Right atrium auricular region (tissue), 2 donors: ENCODE data around the gene RCAN1. TPM values are rescaled to one million over a fixed set of nuclear protein-coding genes. Genes with fewer than 3 reads are reported as not detected.

Experiments used
- DNase-seq: peaks from one replicate; pipeline ENCODE4 v3.0.0-alpha.2; 2019; ENCODE audit warnings: low spot score
- H3K27ac ChIP-seq, 2 donors: fragments of 200-600 bp; sonication (generic); 1 replicate in 1 of 2; 2 replicates in 1 of 2; pipeline ENCODE4 v1.5.1; 2016 to 2019
- H3K27me3 ChIP-seq, 2 donors: fragments of 200-600 bp; sonication (generic); one replicate each; pipeline versions ENCODE4 v1.5.1 to v1.6.0; 2017 to 2019
- H3K36me3 ChIP-seq: fragments of 200-600 bp; sonication (generic); one replicate; pipeline ENCODE4 v1.5.1; 2016
- H3K4me1 ChIP-seq, 2 donors: fragments of 200-600 bp; sonication (generic); one replicate each; pipeline versions ENCODE4 v1.5.1 to v1.6.0; 2017 to 2019
- H3K4me3 ChIP-seq, 2 donors: fragments of 200-600 bp; sonication (generic); 1 replicate in 1 of 2; 2 replicates in 1 of 2; pipeline ENCODE4 v1.5.1; 2017 to 2019; ENCODE audit warnings: mild to moderate bottlenecking in 1 of 2, moderate library complexity in 1 of 2
- H3K9me3 ChIP-seq, 2 donors: fragments of 200-600 bp; sonication (generic); one replicate each; pipeline ENCODE4 v1.5.1; 2019
- total RNA-seq, 2 donors: library from RNA; depleted of rRNA; stranded (reverse); fragments of >200 nt; gene quantifications; one replicate each; pipeline ENCODE4 v1.1.0, GENCODE V29; 2016
- TF ChIP-seq, protein P1 (sequence below), 2 donors: fragments of 200-600 bp; sonication (generic); IDR thresholded peaks; one replicate each; pipeline ENCODE4 v1.5.1; 2019; ENCODE audit warnings: antibody characterized with exemption in 2 of 2

RCAN1 gene
- total RNA-seq, 2 donors from 2014 or later, result 26.1 to 38.0 TPM

DNA sequence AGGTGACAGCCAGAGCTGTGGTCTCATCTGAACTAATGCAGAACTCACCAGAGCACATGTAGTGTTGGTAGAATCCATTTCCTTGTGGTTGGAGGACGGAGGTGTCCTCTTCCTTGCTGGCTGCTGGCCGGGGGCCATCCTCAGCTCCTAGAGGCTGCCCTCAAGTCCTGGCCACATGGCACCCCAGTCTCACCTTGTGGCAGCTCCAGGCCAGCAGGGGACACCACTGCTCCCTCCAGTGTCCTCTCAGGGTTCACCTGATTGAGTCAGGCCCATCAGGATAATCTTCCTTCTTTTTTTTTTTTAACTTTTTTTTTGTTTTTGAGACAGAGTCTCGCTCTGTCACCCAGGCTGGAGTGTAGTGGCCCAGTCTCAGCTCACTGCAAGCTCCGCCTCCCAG, 105.8 kb downstream of the RCAN1 start:
- peak; percentile 56 for DNase-seq
- peaks cover 0 to 22% of the 10 kb centered on the region in 2 donors for H3K4me1 ChIP-seq

DNA sequence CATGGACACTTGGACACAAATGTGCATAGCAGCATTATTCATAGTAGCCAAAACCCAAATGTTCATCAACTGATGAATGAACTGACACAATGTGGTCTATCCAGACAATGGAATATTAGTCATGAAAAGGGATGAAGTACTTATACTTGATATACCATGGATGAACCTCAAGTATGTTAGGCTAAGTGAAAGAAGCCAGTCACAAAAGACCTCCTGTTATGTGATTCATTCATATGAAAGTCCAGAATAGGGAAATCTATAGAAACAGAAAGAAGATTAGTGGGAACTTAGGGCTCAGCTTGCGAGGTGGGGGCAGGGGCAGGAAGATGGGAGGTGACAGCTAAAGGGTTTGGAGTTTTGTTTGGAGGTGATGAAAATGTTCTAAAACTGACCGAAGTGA, 110.3 kb downstream of the RCAN1 start:
- H3K9me3 ChIP-seq, result no peaks in the 10 kb centered on the region

More for the DNA sequence above, 105.8 kb downstream of the RCAN1 start:
- no peaks in the 10 kb centered on the region for H3K27me3 ChIP-seq
- H3K36me3 ChIP-seq, result no peaks in the 10 kb centered on the region
- no peak overlapping the region for H3K27ac ChIP-seq
- TF ChIP-seq, protein P1, sequence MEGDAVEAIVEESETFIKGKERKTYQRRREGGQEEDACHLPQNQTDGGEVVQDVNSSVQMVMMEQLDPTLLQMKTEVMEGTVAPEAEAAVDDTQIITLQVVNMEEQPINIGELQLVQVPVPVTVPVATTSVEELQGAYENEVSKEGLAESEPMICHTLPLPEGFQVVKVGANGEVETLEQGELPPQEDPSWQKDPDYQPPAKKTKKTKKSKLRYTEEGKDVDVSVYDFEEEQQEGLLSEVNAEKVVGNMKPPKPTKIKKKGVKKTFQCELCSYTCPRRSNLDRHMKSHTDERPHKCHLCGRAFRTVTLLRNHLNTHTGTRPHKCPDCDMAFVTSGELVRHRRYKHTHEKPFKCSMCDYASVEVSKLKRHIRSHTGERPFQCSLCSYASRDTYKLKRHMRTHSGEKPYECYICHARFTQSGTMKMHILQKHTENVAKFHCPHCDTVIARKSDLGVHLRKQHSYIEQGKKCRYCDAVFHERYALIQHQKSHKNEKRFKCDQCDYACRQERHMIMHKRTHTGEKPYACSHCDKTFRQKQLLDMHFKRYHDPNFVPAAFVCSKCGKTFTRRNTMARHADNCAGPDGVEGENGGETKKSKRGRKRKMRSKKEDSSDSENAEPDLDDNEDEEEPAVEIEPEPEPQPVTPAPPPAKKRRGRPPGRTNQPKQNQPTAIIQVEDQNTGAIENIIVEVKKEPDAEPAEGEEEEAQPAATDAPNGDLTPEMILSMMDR (IDR thresholded peaks at IDR 0.05), result peak in 1 of 2 donors; percentile 29
- no peak overlapping the region for H3K4me3 ChIP-seq
- H3K9me3 ChIP-seq, result no peaks in the 10 kb centered on the region

DNA sequence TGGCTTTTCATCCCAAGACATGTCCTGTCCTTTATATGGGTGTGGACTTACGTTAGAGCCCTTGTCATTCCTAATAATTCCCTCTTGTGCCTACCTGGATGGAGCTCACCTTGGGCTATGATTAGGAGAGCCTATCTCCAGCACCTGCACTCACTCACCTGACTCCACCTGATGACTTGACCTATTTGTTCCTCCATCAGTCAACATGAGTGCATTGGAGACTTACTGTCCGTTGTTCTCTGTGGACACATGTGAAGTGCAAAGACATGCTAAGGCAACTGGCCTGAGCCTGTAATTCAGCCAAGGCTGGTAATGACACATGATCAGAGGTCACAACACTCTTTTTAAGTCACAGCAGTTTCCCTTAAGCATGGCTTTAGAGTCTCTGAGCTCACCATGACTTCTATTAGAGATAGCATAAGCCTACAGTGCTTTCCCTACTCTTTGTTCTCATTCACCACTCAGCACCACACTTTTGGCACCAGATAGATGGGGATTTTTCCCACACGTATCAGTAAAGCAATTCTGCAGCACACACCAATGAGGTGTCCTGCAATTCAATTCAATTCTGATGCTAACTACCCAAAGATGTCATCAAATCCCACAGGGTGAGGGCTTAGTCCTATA, 112.3 kb downstream of the RCAN1 start:
- peaks cover 0 to 9% of the 10 kb centered on the region in 2 donors for H3K9me3 ChIP-seq
- H3K4me1 ChIP-seq, result no peaks in the 10 kb centered on the region
- no peaks in the 10 kb centered on the region for H3K27me3 ChIP-seq
- DNase-seq, result no peak
- no peak overlapping the region for H3K4me3 ChIP-seq
- no peaks in the 10 kb centered on the region for H3K36me3 ChIP-seq
- TF ChIP-seq, protein P1 (IDR thresholded peaks at IDR 0.05), result no peak
- no peak overlapping the region for H3K27ac ChIP-seq

More for the DNA sequence above, 110.3 kb downstream of the RCAN1 start:
- DNase-seq, result no peak
- H3K36me3 ChIP-seq, result no peaks in the 10 kb centered on the region
- H3K27me3 ChIP-seq, result no peaks in the 10 kb centered on the region
- H3K27ac ChIP-seq, result no peak overlapping the region
- TF ChIP-seq, protein P1 (IDR thresholded peaks at IDR 0.05), result no peak
- H3K4me3 ChIP-seq, result no peak overlapping the region
- H3K4me1 ChIP-seq, result no peaks in the 10 kb centered on the region

DNA sequence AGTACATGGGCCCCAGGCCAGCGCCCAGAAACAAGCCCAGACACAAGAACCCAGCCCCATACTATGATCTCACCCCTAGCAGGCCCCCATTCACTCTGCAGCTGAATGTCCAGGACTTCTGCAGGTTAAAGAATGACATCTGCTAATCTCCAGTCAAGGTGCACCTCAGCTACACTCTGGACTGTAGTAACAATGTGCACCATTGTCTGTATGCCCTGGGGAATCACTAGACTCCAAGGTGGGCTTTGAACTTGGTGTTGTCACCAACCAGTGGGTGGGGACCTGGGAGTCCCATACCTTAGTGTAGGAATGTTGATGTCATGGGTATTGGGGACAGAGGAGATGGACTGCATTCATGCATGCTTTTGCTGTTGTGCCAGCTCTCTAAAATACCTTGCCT, 113.2 kb downstream of the RCAN1 start:
- Histone ChIP-seq H3K27ac (no peak overlapping the region), H3K4me1 (no peaks in the 10 kb centered on the region), H3K36me3 (no peaks in the 10 kb centered on the region), H3K9me3 (peaks cover 0 to 17% of the 10 kb centered on the region in 2 donors), H3K27me3 (no peaks in the 10 kb centered on the region), H3K4me3 (no peak overlapping the region)
- DNase-seq, result peak; percentile 42
- TF ChIP-seq, protein P1 (IDR thresholded peaks at IDR 0.05), result no peak

DNA sequence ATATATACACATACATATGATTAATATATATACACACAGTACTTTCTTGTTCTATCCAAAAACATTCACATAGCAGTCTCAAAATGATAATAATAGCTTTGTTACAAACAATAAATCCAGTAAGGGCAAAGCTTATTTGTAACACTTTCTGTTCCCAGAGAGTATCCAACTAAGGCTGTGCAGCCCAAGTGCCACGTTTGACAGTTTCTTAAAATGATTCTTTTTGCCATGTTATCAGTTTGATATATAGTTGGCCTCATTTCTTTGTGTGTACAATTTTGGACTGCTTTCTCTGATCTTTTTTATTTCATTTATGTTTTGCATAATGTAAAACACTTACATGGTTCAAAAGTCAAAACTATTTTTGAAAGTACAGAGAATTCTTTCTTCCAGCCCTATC, 114.7 kb downstream of the RCAN1 start:
- Histone ChIP-seq H3K9me3 (peaks cover 0 to 20% of the 10 kb centered on the region in 2 donors), H3K4me3 (no peak overlapping the region), H3K36me3 (no peaks in the 10 kb centered on the region), H3K27me3 (no peaks in the 10 kb centered on the region), H3K4me1 (no peaks in the 10 kb centered on the region), H3K27ac (no peak overlapping the region)
- TF ChIP-seq, protein P1 (IDR thresholded peaks at IDR 0.05), result no peak
- DNase-seq, result no peak

DNA sequence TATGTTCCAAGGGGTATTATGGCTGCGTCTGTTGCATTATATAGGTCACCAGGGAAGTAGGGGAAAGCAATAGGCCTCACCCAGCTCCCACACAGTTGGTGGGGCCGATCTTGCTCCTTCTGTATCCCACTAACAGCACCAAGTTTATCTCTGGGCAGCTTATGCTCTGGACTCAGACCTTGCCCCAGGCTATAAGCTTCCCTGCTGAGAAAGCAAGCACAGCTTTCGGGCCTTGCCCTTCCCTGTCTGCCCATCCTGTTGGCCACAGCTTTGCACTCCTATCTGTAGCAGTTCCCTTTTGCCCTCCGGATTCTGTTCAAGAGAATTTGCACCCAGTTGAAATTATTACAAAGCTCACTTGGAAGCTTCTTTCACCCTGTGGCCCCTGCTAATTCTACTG, 115.8 kb downstream of the RCAN1 start:
- TF ChIP-seq, protein P1 (IDR thresholded peaks at IDR 0.05), result no peak
- DNase-seq, result no peak
- H3K4me1 ChIP-seq, result no peaks in the 10 kb centered on the region
- no peaks in the 10 kb centered on the region for H3K27me3 ChIP-seq
- H3K27ac ChIP-seq, result no peak overlapping the region
- H3K9me3 ChIP-seq, result peaks cover 0 to 20% of the 10 kb centered on the region in 2 donors
- no peaks in the 10 kb centered on the region for H3K36me3 ChIP-seq
- no peak overlapping the region for H3K4me3 ChIP-seq
